ENCODE data around the gene CD47. TPM values are rescaled to one million over a fixed set of nuclear protein-coding genes. Genes with fewer than 3 reads are reported as not detected.

The CD47 gene
- total and polyA plus RNA-seq, 7 experiments from 2014 or later = 130 to 232 (median 171) TPM

GRCh38 chr3:108088146-108088545 is 2.7 kb downstream of the CD47 start:
- Mint-ChIP-seq H3K4me3 (peak overlapping the region in 5 of 10 donors; percentile 70 to 96 (median 89)), H3K27me3 (peaks cover 0 to 10% (median 0%) of the 10 kb centered on the region in 5 donors), H3K4me1 (peaks cover 21 to 35% (median 25%) of the 10 kb centered on the region in 7 donors), H3K27ac (peak overlapping the region in 7 of 9 donors; percentile 20 to 85 (median 68)), H3K9me3 (peaks cover 0 to 5% (median 1%) of the 10 kb centered on the region in 11 donors), H3K36me3 (peaks cover 0 to 15% (median 4%) of the 10 kb centered on the region in 5 donors)
- H3K4me1 ChIP-seq (ENCODE audit: control insufficient read depth in 2 of 2, insufficient read depth in 2 of 2, low read length in 2 of 2) = peaks cover 65% of the 10 kb centered on the region in 2 donors
- no peak for DNase-seq
- peak overlapping the region; percentile 34 for H3K4me3 ChIP-seq (ENCODE audit: low read length)
- no peaks in the 10 kb centered on the region for H3K27me3 ChIP-seq (ENCODE audit: control insufficient read depth in 2 of 2, insufficient read depth in 2 of 2, low read length in 2 of 2)
- intact Hi-C loops (cut with micrococcal nuclease) = loop anchor here (1.0 to 10.0 kb wide), 6 partner anchors 8 to 749 kb away; partner anchors contain the start of genes CIP2A (in 1 of the 2) and DZIP3 (in 1 of the 2)
- H3K9me3 ChIP-seq (ENCODE audit: control insufficient read depth in 2 of 3, low read length in 3 of 3) = no peaks in the 10 kb centered on the region
- CTCF ChIA-PET = interaction anchor here (0.5 to 0.6 kb wide), 2 partner anchors 10 to 29 kb away, joined by 3 read pairs; no protein-coding TSS in a partner anchor
- POLR2A ChIA-PET = interaction anchor here (0.6 to 14.6 kb wide), 4 partner anchors 12 to 135 kb away, joined by 3 to 393 read pairs (median 14); partner anchors contain the start of gene IFT57
- no peak for ATAC-seq
- peaks cover 0 to 7% (median 5%) of the 10 kb centered on the region in 3 experiments for H3K36me3 ChIP-seq (ENCODE audit: control insufficient read depth in 2 of 3, insufficient read depth in 3 of 3, low read length in 3 of 3)
- peak overlapping the region; percentile 58 for H3K27ac ChIP-seq (ENCODE audit: low read depth, low read length)

- H3K4me3 Mint-ChIP-seq = no peak overlapping the region
- ChIA-PET CTCF (interaction anchor here (0.7 to 1.0 kb wide), 2 partner anchors 8 to 146 kb away, joined by 3 to 4 read pairs; no protein-coding TSS in a partner anchor), POLR2A (interaction anchor here (0.7 to 14.6 kb wide), 6 partner anchors 14 to 820 kb away, joined by 3 to 393 read pairs (median 4); partner anchors contain the start of gene IFT57)
- peaks cover 0 to 4% (median 0%) of the 10 kb centered on the region in 5 donors for H3K27me3 Mint-ChIP-seq
- no peak overlapping the region for H3K27ac Mint-ChIP-seq
- no peak for DNase-seq
- peaks cover 0 to 3% (median 1%) of the 10 kb centered on the region in 11 donors for H3K9me3 Mint-ChIP-seq
- ATAC-seq = no peak
- H3K4me1 ChIP-seq (ENCODE audit: control insufficient read depth in 2 of 2, insufficient read depth in 2 of 2, low read length in 2 of 2) = peaks cover 61 to 64% of the 10 kb centered on the region in 2 donors
- H3K36me3 ChIP-seq (ENCODE audit: control insufficient read depth in 2 of 3, insufficient read depth in 3 of 3, low read length in 3 of 3) = peaks cover 0 to 7% (median 5%) of the 10 kb centered on the region in 3 experiments
- peak overlapping the region; percentile 8 for H3K4me3 ChIP-seq (ENCODE audit: low read length)
- no peak overlapping the region for H3K27ac ChIP-seq (ENCODE audit: low read depth, low read length)
- H3K36me3 Mint-ChIP-seq = peaks cover 0 to 13% (median 4%) of the 10 kb centered on the region in 5 donors
- H3K4me1 Mint-ChIP-seq = peaks cover 6 to 24% (median 15%) of the 10 kb centered on the region in 7 donors
- no peaks in the 10 kb centered on the region for H3K27me3 ChIP-seq (ENCODE audit: control insufficient read depth in 2 of 2, insufficient read depth in 2 of 2, low read length in 2 of 2)
- intact Hi-C loops (cut with micrococcal nuclease) = loop anchor here (1.0 to 10.0 kb wide), 4 partner anchors 14 to 751 kb away; no protein-coding TSS in a partner anchor
- H3K9me3 ChIP-seq (ENCODE audit: control insufficient read depth in 2 of 3, low read length in 3 of 3) = no peaks in the 10 kb centered on the region
Measured at GRCh38 chr3:108086653-108087052, 4.2 kb downstream of the CD47 start.

DNA sequence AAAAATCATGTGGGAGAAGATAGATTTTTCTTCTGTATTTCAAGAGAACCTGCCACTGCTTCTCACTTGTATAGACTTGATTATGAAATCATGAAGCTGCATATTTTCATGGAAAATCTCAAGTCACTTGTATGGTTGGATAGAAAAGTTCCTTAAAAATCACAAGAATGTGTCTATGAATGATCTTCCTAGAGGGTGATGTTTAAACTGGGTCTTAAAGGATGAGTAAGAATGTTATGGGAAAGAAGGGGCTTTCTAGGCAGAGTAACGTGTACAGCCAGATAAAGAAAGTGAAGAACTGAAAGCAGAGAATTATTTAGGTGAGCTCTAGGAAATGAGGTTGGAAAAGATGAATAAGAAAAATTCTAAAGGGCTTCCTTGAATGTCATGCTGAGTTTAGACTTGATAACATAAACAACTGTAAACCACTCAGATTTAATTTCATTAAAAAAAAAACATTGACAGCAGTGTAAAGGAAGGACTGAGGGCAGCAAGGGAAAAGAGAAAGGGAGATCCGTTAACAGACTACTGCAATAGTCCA is 5.0 kb downstream of the CD47 start:
- Mint-ChIP-seq H3K27ac (no peak overlapping the region), H3K4me3 (no peak overlapping the region), H3K36me3 (peaks cover 0 to 10% (median 4%) of the 10 kb centered on the region in 5 donors), H3K27me3 (peaks cover 0 to 2% (median 0%) of the 10 kb centered on the region in 5 donors), H3K9me3 (peaks cover 0 to 2% (median 0%) of the 10 kb centered on the region in 11 donors), H3K4me1 (peaks cover 4 to 30% (median 17%) of the 10 kb centered on the region in 7 donors)
- no peaks in the 10 kb centered on the region for H3K9me3 ChIP-seq (ENCODE audit: control insufficient read depth in 2 of 3, low read length in 3 of 3)
- ChIA-PET POLR2A (interaction anchor here (1.5 to 14.6 kb wide), 2 partner anchors 42 kb away, joined by 3 to 393 read pairs; no protein-coding TSS in a partner anchor), CTCF (interaction anchor here (1.0 kb wide), 1 partner anchor 9 kb away, joined by 3 read pairs; no protein-coding TSS in a partner anchor)
- ATAC-seq (no peak), DNase-seq (no peak)
- peaks cover 63 to 67% of the 10 kb centered on the region in 2 donors for H3K4me1 ChIP-seq (ENCODE audit: control insufficient read depth in 2 of 2, insufficient read depth in 2 of 2, low read length in 2 of 2)
- H3K27ac ChIP-seq (ENCODE audit: low read depth, low read length) = no peak overlapping the region
- H3K36me3 ChIP-seq (ENCODE audit: control insufficient read depth in 2 of 3, insufficient read depth in 3 of 3, low read length in 3 of 3) = peaks cover 0 to 7% (median 5%) of the 10 kb centered on the region in 3 experiments
- intact Hi-C loops (cut with micrococcal nuclease) = loop anchor here (5.0 to 10.0 kb wide), 3 partner anchors 34 to 751 kb away; no protein-coding TSS in a partner anchor
- no peaks in the 10 kb centered on the region for H3K27me3 ChIP-seq (ENCODE audit: control insufficient read depth in 2 of 2, insufficient read depth in 2 of 2, low read length in 2 of 2)
- peak overlapping the region; percentile 8 for H3K4me3 ChIP-seq (ENCODE audit: low read length)

GRCh38 chr3:108085370-108085769 is 5.5 kb downstream of the CD47 start:
- Mint-ChIP-seq H3K9me3 (peaks cover 0 to under 1% (median 0%) of the 10 kb centered on the region in 11 donors), H3K4me3 (no peak overlapping the region)
- intact Hi-C loops (cut with micrococcal nuclease) = loop anchor here (5.0 to 10.0 kb wide), 3 partner anchors 33 to 752 kb away; no protein-coding TSS in a partner anchor

DNA sequence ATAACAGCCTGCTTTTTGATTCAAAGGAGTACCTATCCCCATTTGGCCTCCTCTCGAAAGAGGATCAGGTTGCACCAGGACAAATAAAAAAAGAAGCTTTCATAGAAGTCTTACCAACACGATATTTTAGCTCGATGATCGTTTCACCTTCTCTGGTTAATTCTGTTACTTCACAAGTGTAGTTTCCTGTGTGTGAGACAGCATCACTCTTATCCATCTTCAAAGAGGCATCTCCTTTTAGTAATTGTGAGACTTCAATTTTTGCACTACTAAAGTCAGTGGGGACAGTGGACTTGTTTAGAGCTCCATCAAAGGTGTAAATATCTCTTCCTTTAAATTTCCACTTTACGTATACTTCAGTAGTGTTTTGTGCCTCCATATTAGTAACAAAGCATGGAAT is 11.0 kb downstream of the CD47 start:
- peaks cover 65 to 73% of the 10 kb centered on the region in 2 donors for H3K4me1 ChIP-seq (ENCODE audit: control insufficient read depth in 2 of 2, insufficient read depth in 2 of 2, low read length in 2 of 2)
- H3K4me1 Mint-ChIP-seq = peaks cover 11 to 58% (median 46%) of the 10 kb centered on the region in 7 donors
- CTCF ChIA-PET = no interaction called here
- peak overlapping the region in 8 of 10 donors; percentile 9 to 63 (median 56) for H3K4me3 Mint-ChIP-seq
- H3K4me3 ChIP-seq (ENCODE audit: low read length) = no peak overlapping the region
- peak in 2 of 9 donors; percentile 18 to 22 for DNase-seq
- POLR2A ChIA-PET = interaction anchor here (0.9 to 2.2 kb wide), 5 partner anchors 10 to 143 kb away, joined by 3 to 10 read pairs (median 3); no protein-coding TSS in a partner anchor
- H3K27me3 ChIP-seq (ENCODE audit: control insufficient read depth in 2 of 2, insufficient read depth in 2 of 2, low read length in 2 of 2) = no peaks in the 10 kb centered on the region
- peak overlapping the region; percentile 12 for H3K27ac ChIP-seq (ENCODE audit: low read depth, low read length)
- intact Hi-C loops (cut with micrococcal nuclease) = loop anchor here (1.0 to 10.0 kb wide), 3 partner anchors 8 to 395 kb away; no protein-coding TSS in a partner anchor
- H3K36me3 Mint-ChIP-seq = peaks cover 6 to 35% (median 25%) of the 10 kb centered on the region in 5 donors
- peaks cover 4 to 7% (median 6%) of the 10 kb centered on the region in 3 experiments for H3K36me3 ChIP-seq (ENCODE audit: control insufficient read depth in 2 of 3, insufficient read depth in 3 of 3, low read length in 3 of 3)
- peak; percentile 62 for ATAC-seq
- no peaks in the 10 kb centered on the region for H3K9me3 Mint-ChIP-seq
- H3K27ac Mint-ChIP-seq = peak overlapping the region; percentile 5 to 85 (median 59)
- H3K9me3 ChIP-seq (ENCODE audit: control insufficient read depth in 2 of 3, low read length in 3 of 3) = no peaks in the 10 kb centered on the region
- H3K27me3 Mint-ChIP-seq = no peaks in the 10 kb centered on the region

More at GRCh38 chr3:108085370-108085769, 5.5 kb downstream of the CD47 start:
- no peaks in the 10 kb centered on the region for H3K27me3 ChIP-seq (ENCODE audit: control insufficient read depth in 2 of 2, insufficient read depth in 2 of 2, low read length in 2 of 2)
- Mint-ChIP-seq H3K4me1 (peaks cover 4 to 32% (median 16%) of the 10 kb centered on the region in 7 donors), H3K27ac (no peak overlapping the region), H3K36me3 (peaks cover 0 to 9% (median 3%) of the 10 kb centered on the region in 5 donors), H3K27me3 (peaks cover 0 to 1% (median 0%) of the 10 kb centered on the region in 5 donors)
- H3K36me3 ChIP-seq (ENCODE audit: control insufficient read depth in 2 of 3, insufficient read depth in 3 of 3, low read length in 3 of 3) = peaks cover 0 to 7% (median 2%) of the 10 kb centered on the region in 3 experiments
- no peak for ATAC-seq
- peaks cover 68 to 72% of the 10 kb centered on the region in 2 donors for H3K4me1 ChIP-seq (ENCODE audit: control insufficient read depth in 2 of 2, insufficient read depth in 2 of 2, low read length in 2 of 2)
- CTCF ChIA-PET = no interaction called here
- no peak for DNase-seq
- no peak overlapping the region for H3K27ac ChIP-seq (ENCODE audit: low read depth, low read length)
- no peak overlapping the region for H3K4me3 ChIP-seq (ENCODE audit: low read length)
- H3K9me3 ChIP-seq (ENCODE audit: control insufficient read depth in 2 of 3, low read length in 3 of 3) = no peaks in the 10 kb centered on the region
- POLR2A ChIA-PET = interaction anchor here (14.6 kb wide), 1 partner anchor 43 kb away, joined by 393 read pairs; no protein-coding TSS in a partner anchor

GRCh38 chr3:108079043-108079442 is 11.8 kb downstream of the CD47 start:
- DNase-seq (no peak), ATAC-seq (no peak)
- Histone ChIP-seq H3K27ac (ENCODE audit: low read depth, low read length) (peak overlapping the region; percentile 20), H3K36me3 (ENCODE audit: control insufficient read depth in 2 of 3, insufficient read depth in 3 of 3, low read length in 3 of 3) (peaks cover 4 to 9% (median 6%) of the 10 kb centered on the region in 3 experiments), H3K4me3 (ENCODE audit: low read length) (no peak overlapping the region), H3K9me3 (ENCODE audit: control insufficient read depth in 2 of 3, low read length in 3 of 3) (no peaks in the 10 kb centered on the region), H3K27me3 (ENCODE audit: control insufficient read depth in 2 of 2, insufficient read depth in 2 of 2, low read length in 2 of 2) (no peaks in the 10 kb centered on the region), H3K4me1 (ENCODE audit: control insufficient read depth in 2 of 2, insufficient read depth in 2 of 2, low read length in 2 of 2) (peaks cover 56 to 66% of the 10 kb centered on the region in 2 donors)
- ChIA-PET POLR2A (interaction anchor here (0.8 kb wide), 1 partner anchor 49 kb away, joined by 4 read pairs; no protein-coding TSS in a partner anchor), CTCF (no interaction called here)
- intact Hi-C loops (cut with micrococcal nuclease) = no loop called here
- Mint-ChIP-seq H3K9me3 (no peaks in the 10 kb centered on the region), H3K27ac (peak overlapping the region in 8 of 9 donors; percentile 8 to 61 (median 40)), H3K4me1 (peaks cover 17 to 61% (median 47%) of the 10 kb centered on the region in 7 donors), H3K4me3 (peak overlapping the region in 7 of 10 donors; percentile 5 to 70 (median 58)), H3K27me3 (no peaks in the 10 kb centered on the region), H3K36me3 (peaks cover 6 to 39% (median 29%) of the 10 kb centered on the region in 5 donors)
